ENCODE data around the gene ANKRD45.
"Not testable (repeated sequence)": the region's sequence is repeated elsewhere in the genome, so short reads cannot be mapped to it uniquely, and the experiment has no call there.

The ANKRD45 gene, protein sequence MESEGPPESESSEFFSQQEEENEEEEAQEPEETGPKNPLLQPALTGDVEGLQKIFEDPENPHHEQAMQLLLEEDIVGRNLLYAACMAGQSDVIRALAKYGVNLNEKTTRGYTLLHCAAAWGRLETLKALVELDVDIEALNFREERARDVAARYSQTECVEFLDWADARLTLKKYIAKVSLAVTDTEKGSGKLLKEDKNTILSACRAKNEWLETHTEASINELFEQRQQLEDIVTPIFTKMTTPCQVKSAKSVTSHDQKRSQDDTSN

DNA sequence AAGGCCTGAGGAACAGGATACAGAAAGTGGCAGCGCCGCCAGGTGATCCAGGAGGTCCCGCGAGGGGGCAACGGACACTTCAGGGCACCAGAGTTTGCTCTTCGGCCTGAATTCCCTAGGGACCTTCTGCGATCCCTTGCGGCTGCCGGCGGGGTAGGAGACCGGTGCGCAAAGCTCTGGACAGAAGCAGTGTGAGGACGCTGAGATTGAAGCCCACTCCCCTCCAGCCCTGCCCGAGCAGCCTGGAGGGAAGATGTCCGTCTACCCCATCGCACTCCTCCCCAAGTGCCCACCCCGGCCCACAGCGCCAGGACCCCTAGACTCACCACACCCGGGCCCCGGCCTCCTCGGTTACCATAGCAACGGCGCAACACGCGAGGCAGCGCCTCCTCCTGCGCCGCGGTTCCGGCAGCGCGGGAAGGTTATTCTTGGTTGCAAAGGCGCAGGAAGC is at the start of gene ANKRD45:
Gene ANKRD45 (minus strand): TSS at position 361 of the 451 bp plus-strand sequence. CDS start 10,433 bp downstream, outside the sequence.
- no peak for DNase-seq

DNA sequence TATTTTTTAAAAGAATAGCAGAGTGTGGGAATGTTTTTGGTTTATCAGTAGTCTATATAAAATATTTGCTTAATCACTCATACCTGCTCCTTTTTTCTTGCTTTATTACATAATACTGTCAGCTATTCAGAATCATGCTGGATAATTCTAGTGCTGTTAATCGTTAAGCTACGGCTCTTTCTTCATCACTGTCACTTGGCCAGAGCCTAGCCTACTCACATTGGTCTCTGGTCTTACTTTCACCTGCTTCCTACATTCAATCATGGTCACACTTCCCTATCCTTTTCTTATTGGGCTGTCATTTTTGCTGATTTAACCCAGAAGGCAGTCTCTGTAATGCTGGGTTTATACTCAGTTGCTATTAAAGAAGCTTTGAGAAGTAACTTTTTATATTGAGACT is 47.6 kb upstream of the ANKRD45 start:
- no peak for DNase-seq

DNA sequence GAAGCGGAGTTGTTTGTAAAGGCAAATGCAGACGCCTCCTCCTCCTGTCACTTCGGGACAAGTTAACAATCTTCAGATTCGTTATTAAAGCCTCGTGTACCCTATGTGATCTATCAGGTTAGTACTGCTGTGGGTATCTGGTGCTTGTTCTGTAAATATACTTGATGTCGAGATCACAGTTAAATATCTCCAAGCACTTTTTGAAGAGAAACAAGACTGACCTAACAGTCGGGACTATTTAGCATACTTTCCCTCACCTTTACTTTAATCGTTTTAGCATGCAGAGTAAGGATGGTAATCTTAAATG is 45.8 kb upstream of the ANKRD45 start:
- DNase-seq, result no peak

DNA sequence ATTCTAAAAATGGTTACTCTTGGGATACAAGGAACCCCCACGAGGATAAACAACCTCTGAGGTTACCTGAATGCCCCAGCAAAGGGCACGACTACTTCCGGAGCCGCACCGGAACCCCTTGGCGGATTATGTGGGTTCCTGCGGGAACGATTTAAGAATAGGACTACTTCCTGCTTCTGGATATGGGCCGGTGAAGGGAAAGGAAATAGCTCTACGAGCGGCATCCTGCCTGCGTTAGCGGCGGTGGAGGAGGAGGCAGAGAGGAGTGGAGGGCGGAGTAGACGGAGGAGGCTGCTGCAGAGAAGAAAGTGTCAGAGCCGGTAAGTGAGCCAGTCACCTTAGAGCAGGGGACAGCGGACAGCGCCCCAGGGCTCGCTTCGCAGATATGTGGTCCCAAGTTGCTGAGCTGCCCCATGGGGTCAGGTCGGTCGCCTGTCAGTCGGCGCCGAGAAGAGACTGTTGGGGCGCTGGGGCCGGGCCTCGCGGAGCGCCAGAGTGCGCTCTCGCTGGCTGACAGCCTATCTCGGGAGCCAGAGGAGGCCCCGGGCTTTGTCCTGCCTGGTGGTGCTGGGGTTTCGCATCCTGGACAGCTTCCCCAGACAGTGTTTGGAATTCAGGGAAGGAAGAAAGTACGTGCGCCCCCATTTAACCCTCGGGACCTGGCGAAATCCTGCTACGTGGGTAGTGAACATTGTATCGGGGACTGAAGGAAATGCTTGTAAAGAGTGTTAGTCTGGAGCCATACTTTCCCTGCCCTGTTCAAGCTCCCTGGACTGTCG is 45.3 kb upstream of the ANKRD45 start, which contains the start of gene KLHL20:
Gene KLHL20 (plus strand): TSS at position 223 of the 779 bp plus-strand sequence. CDS start 1,063 bp downstream, outside the sequence.
- DNase-seq, result peak; percentile 20

DNA sequence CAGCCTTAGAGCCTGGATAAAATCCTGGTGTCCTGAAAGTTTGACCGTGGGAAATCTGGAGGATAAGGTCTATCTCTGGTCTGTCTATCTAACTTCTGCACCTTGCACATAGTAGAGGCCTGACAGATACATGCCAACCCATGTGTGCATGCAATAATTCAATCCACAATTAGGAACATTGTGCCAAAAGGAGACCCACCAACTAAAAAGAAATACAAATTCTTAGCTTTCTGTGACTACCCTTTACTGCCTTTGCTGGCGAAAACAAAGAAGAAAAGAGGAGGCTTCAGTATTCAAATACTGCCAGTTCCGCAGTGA is 44.7 kb upstream of the ANKRD45 start:
- DNase-seq, result peak; percentile 1

DNA sequence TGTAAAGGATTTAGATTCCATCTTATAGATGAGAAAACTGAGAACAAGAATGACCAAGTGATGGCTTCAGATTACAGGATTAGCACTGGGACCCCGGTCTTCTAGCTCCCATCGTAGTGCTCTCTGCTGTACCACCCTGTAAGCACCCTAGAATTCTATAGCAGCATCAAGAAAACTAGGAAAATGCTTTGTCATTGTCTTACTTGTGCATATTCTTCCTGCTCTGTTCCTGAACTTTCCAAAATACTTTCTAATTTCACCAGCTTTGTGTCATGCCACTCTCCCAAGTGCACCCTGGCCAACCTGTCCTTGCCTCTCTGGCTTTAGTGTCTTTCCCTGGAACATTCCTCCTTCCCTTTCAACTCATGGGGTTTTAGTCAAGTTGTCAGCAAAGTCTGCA is 39.1 kb upstream of the ANKRD45 start:
- DNase-seq, result no peak

DNA sequence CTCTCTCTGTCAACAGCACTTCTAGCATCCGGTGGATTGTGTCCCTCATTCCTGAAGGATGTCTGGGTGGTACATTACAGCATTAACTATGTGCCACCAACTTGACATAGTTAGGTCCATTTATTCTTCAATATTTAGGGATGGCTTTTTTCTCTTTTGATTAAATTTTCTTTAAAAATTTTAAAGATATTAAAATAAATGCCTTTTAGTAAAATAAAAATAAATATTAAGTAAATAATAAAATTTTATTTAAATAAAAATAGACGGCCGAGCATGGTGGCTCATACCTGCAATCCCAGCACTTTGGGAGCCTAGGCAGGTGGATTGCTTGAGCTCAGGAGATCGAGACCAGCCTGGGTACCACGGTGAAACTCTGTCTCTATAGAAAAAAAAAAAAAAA is 35.5 kb upstream of the ANKRD45 start:
- DNase-seq, result no peak

DNA sequence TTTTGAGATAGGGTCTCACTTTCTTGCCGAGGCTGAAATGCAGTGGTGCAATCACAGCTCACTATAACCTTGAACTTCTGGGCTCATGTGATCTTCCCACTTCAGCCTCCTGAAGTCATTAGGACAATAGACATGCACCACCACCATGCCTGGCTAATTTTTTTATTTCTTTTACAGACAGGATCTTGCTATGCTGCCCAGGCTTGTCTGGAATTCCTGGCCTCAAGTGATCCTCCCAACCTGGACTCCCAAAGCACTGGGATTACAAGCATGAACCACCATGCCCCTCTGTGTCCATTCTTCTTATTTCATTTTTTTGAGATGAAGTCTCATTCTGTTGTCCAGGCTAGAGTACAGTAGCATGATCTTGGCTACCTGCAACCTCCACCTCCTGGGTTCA is 33.1 kb upstream of the ANKRD45 start:
- DNase-seq, result no peak

DNA sequence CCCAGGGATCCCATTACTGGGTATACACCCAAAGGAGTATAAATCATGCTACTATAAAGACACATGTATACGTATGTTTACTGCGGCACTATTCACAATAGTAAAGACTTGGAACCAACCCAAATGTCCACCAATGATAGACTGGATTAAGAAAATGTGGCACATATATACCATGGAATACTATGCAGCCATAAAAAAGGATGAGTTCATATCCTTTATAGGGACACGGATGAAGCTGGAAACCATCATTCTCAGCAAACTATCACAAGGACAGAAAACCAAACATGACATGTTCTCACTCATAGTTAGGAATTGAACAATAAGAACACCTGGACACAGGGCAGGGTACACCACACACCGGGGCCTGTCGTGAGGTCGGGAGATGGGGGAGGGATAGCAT is 31.6 kb upstream of the ANKRD45 start:
- not testable (repeated sequence) for DNase-seq

DNA sequence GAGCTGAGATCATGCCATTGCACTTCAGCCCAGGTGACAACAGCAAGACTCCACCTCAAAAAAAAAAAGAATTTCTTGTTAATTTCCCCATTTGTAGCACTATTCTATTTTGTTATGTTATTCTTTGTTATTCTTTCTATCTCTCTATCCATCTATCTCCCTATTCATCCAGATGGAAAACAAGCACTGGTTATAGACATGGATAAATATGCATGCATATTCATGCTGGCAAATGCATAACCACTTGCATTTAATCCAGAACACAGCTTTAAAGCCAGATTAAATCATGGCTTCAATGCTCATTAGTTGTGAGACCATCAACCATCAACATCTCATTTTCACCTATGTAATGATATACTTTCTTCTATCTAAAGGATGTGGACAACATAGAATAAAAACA is 23.6 kb upstream of the ANKRD45 start:
- no peak for DNase-seq

DNA sequence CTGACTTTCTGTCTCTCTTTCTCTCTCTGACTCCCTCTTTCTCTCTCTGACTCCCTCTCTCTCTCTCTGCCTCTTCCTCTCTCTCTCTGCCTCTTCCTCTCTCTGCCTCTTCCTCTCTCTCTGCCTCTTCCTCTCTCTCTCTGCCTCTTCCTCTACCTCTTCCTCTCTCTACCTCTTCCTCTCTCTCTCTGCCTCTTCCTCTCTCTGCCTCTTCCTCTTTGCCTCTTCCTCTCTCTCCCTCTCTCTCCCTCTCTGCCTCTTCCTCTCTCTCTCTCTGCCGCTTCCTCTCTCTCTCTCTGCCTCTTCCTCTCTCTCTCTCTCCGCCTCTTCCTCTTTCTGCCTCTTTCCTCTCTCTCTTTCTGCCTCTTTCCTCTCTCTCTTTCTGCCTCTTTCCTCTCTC is 18.6 kb upstream of the ANKRD45 start:
- DNase-seq, result no peak

DNA sequence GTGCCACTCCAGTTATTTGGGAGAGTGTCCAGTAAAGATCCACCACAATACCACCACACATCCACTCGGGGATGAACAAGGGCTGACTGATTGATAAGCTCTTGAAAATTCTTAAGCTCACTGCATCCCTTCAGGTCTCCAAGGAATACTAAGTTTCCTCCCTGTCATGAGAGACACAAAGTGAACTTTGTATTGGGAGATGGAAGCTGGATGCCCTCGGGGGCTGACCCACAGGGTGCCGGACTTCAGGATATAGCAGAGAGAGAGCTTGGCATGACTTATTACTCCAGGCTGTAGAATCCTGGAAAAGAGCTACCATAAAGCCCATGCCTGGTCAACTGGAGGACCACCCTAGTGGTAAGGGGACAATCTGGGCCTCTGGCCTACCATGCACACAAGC is 15.5 kb upstream of the ANKRD45 start:
- DNase-seq, result not testable (repeated sequence)

DNA sequence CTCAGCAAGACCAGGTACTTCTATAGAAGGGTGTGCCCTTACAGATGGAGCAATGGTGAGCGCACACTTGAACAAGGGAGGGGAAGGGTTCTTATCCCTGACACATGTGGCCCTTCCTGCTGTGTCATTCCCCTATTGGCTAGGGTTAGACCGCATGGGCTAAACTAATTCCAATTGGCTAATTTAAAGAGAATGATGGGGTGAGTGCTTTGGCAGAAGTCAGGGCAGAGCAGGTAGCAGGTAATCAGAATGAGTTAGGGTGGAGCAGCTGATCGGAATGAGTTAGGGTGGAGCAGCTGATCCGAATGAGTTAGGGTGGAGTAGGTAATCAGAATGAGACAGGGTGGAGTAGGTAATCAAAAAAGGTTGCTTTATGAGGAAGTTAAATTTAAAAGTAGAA is 14.2 kb upstream of the ANKRD45 start:
- DNase-seq, result not testable (repeated sequence)

DNA sequence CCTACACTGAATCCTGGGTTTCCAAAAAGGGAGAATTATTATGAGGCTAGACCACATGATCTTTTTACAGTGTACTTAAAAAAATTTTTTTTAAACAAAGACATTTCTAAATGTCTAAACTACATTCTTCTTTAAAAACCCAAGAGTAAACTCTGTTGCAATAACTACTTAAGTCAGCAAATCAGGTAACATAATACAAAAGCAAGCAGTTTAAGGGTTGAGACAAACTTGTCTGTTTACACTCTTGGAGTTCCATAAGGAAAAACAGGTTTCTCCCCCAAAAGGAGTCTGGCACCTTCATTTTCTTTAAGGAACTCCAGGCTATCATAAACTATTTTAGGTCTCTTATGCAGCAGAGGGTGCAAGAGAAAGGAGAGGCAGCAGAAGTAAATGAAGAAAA is 12.5 kb upstream of the ANKRD45 start:
- no peak for DNase-seq

DNA sequence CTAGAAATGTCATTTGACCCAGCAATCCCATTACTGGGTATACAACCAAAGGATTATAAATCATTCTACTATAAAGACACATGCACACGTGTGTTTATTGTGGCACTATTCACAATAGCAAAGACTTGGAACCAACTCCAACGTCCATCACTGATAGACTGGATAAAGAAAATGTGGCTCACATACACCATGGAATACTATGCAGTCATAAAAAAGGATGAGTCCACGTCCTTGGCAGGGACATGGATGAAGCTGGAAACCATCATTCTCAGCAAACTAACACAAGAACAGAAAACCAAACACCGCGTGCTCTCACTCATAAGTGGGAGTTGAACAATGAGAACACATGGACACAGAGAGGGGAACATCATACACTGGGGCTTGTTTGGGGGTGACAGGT is 10.5 kb upstream of the ANKRD45 start:
- DNase-seq, result not testable (repeated sequence)

DNA sequence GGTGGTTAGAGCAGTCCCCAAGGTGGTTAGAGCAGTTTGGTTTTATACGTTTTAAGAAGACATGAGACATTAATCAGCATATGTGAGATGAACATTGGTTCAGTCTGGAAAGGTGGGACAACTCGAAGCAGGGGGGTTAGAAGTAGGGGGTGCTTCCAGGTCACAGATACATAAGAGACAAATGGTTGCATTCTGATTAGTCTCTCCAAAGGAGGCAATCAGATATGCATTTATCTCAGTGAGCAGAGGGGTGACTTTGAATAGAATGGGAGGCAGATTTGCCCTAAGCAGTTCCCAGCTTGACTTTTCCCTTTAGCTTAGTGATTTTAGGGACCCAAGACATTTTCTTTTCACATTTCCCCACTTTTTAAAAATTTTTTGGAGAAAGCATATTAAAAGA is 4.8 kb upstream of the ANKRD45 start:
- not testable (repeated sequence) for DNase-seq

DNA sequence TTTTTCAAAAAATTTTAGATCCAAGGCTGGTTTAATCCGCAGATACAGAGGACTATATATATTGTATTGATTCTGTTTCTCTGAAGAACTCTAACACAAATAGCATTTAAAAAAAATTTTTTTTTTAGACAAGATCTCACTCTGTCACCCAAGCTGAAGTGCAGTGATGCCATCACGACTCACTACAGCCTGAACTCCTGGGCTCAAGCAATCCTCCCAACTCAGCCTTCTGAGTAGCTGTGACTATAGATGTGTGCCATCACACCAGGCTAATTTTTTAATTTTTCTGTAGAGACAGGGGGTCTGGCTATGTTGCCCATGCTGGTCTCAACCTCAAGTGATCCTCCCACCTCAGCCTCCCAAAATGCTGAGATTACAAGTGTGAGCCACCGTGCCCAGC is 3.0 kb downstream of the ANKRD45 start:
- DNase-seq, result no peak

DNA sequence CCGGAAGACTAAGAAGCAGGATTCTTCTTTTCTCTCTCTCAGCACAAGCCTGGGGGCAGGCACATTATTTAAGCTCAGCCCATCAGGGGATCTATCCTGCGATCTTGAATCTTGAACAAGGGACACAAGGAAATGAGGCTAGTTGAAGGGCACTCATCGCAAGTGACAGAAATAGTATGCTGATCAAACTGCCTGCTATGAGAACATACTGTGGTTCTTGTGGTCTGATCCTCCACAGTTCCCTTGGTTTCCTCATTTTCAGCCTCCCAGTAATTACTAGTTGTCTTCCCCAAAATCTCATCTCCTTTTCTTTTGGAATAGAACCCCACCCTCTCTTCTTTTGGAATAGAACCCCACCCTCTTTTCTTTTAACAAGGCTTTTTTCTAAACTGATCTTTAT is 6.5 kb downstream of the ANKRD45 start:
- DNase-seq, result no peak

DNA sequence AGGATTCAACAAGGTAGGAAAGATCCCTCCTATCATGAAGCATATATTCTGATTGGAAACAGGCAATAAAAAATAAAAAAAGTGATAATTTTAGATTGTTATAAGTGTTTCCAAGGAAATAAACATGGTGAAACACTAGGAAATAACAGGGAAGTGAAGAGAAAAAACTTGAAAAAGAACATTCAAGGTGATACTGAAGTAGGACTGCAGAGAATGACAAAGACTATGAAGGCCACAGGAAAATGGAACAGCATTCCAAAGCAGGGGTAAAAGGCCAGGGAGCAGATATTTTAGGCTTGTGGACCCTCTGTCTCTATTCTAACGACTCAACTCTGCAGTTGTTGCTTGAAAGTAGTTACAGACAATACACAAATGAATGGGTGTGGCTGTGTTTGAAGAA is 7.9 kb downstream of the ANKRD45 start:
- no peak for DNase-seq

DNA sequence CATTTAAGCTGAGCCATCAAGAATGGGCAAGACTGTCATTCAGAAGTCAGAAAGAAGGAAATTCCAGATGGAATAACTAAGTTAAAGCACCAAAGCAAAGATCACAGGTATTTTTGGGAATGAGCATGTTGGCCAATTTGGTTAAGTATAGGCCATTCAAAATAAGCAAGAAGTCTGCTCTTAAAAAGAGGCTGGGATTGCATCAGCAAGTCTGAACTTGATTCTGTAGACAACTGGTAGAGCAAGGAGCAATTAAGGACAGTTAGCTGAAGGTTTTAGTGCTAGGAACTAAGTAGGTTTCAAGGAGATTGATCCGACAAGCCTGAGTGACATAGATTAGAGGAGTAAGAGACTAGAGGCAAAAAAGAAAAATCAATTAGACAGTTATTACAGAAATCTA is 8.4 kb downstream of the ANKRD45 start:
- no peak for DNase-seq

DNA sequence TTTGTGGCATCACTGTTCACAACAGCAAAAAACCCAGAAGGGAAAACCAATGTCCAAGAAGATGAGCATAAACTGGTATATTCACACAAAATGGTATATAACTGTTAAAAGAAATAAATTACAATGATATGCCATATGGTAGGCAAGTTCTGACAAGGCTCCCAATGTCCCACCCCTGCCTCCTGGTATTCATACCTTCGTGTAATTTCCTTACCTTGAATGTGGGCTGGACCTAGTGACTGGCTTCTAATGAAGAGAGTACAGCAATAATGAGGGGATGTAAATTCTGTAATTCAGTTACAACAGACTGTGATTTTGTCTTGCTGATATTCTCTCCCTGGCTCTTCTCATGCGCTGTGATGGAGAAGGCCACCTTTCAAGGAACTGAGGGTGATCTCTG is 9.3 kb downstream of the ANKRD45 start:
- DNase-seq, result no peak

DNA sequence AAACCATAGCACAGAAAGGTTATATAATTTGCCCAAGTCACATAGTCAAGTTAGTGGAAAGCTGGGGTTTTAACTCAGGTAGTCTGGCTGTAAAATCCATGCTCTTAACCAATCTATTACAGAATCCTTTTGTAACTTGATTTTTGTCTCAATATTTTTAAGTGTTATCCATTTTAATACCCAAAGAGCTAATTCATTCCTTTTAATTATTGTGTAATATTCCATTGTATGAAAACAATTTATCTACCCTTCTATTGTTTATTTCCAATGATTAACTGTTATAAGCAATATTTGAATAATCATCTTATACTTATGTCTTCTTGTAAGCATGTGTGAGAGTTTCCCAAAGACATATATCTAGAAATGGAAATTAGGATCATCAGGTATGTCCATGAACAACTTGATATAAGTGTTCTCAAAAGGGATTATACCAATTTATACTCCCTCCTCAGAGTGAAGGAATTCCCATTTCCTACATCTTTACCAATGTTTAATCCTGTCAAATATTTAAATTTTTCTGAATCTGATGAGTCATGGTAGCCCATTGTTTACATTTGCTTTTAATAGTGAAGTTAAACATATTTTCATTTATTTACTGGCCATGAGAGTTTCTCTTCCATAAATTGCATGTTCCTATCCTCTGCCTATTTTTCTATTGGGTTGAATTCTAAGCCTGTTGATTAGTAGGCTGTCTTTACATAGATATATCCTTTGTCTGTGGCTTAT is 20.6 kb downstream of the ANKRD45 start:
- no peak for DNase-seq

DNA sequence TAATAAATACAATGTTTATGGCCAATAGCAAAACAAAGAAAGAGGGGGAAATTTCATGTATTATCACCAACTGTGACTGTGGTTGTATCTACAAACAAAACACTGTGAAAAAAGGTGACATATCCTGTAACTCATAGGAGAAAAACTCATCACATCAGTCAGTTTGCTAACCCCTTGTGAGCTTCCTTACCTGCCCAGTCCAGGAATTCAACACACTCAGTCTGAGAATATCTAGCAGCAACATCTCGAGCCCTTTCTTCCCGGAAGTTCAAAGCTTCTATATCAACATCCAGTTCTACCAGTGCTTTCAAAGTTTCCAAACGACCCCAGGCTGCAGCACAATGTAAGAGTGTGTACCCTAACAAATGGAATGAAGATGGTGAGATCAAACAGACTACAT is 23.0 kb downstream of the ANKRD45 start:
- DNase-seq, result no peak
